Muscle of leg (tissue), 16 donors: Measurements from ENCODE around the gene TLR4. TPM values are rescaled to one million over a fixed set of nuclear protein-coding genes. Genes with fewer than 3 reads are reported as not detected.
A peak's percentile ranks its signal among the peaks of the same experiment; 100 is the strongest.

Experiments used
- DNase-seq: peaks from one replicate; pipeline ENCODE4 v3.0.0; 2013
- H3K27ac ChIP-seq: one replicate; pipeline ENCODE4 v1.5.1; 2013; ENCODE audit warnings: mild to moderate bottlenecking, low read length, control low read depth
- H3K27me3 ChIP-seq: one replicate; pipeline ENCODE4 v1.6.1; 2013; ENCODE audit warnings: low read length; ENCODE audit not compliant: control insufficient read depth, insufficient read depth
- H3K36me3 ChIP-seq: one replicate; pipeline ENCODE4 v1.6.1; 2013; ENCODE audit warnings: low read length; ENCODE audit not compliant: control insufficient read depth, insufficient read depth
- H3K4me1 ChIP-seq: one replicate; pipeline ENCODE4 v1.6.1; 2013; ENCODE audit warnings: low read length; ENCODE audit not compliant: control insufficient read depth, insufficient read depth
- H3K4me3 ChIP-seq: one replicate; pipeline ENCODE4 v1.5.1; 2013; ENCODE audit warnings: low read length, control low read depth
- H3K9me3 ChIP-seq: replicated peaks from 2 replicates; pipeline ENCODE4 v1.6.1; 2013; ENCODE audit warnings: low read depth, low read length; ENCODE audit not compliant: control insufficient read depth
- WGBS: methylation state at CpG from one replicate; pipeline ENCODE4 v1.1.5; 2013; ENCODE audit warnings: missing lambda C conversion rate; ENCODE audit not compliant: insufficient coverage; 5-methylcytosine and 5-hydroxymethylcytosine counted together
- long read RNA-seq, 11 donors: transcript quantifications; one replicate each; lab custom pipeline, GENCODE V29; 2026
- polyA plus RNA-seq, 8 donors: library from polyadenylated mRNA; unstranded; fragments of 120-200 nt; gene quantifications; one replicate each; pipeline versions ENCODE4 v1.2.1 to v1.2.3, GENCODE V29; 2013; ENCODE audit warnings: inconsistent platforms in 1 of 8, low replicate concordance in 1 of 8; ENCODE audit not compliant: insufficient read length in 8 of 8, insufficient read depth in 1 of 8
- total RNA-seq: library from RNA; stranded (reverse); fragments of 120-200 nt; gene quantifications from one replicate; pipeline ENCODE4 v1.2.4, GENCODE V29; 2013

Gene TLR4
- total RNA-seq (13.3 TPM), polyA plus RNA-seq (1 to 10 TPM; 4.2 to 9.0 (median 6.3) TPM)
- long read RNA-seq, donor 1, full-length matches to known transcripts = 1 of 1 reads
- long read RNA-seq, donor 1, partial matches to known transcripts = 0 of 1 reads
- long read RNA-seq, donor 1, other reads (novel, unspliced or antisense) = 0 of 1 reads
- long read RNA-seq, donor 2 = 0 reads
- long read RNA-seq, donor 3, full-length matches to known transcripts = 1 of 1 reads
- long read RNA-seq, donor 3, partial matches to known transcripts = 0 of 1 reads
- long read RNA-seq, donor 3, other reads (novel, unspliced or antisense) = 0 of 1 reads
- long read RNA-seq, donor 4, full-length matches to known transcripts = 4 of 4 reads
- long read RNA-seq, donor 4, partial matches to known transcripts = 0 of 4 reads
- long read RNA-seq, donor 4, other reads (novel, unspliced or antisense) = 0 of 4 reads
- long read RNA-seq, donor 5, full-length matches to known transcripts = 5 of 22 reads
- long read RNA-seq, donor 5, partial matches to known transcripts = 17 of 22 reads
- long read RNA-seq, donor 5, other reads (novel, unspliced or antisense) = 0 of 22 reads
- long read RNA-seq, donor 6 = 0 reads
- long read RNA-seq, donor 7, full-length matches to known transcripts = 1 of 1 reads
- long read RNA-seq, donor 7, partial matches to known transcripts = 0 of 1 reads
- long read RNA-seq, donor 7, other reads (novel, unspliced or antisense) = 0 of 1 reads
- long read RNA-seq, donor 8 = 0 reads
- long read RNA-seq, donor 9, full-length matches to known transcripts = 1 of 1 reads
- long read RNA-seq, donor 9, partial matches to known transcripts = 0 of 1 reads
- long read RNA-seq, donor 9, other reads (novel, unspliced or antisense) = 0 of 1 reads
- long read RNA-seq, donor 10, full-length matches to known transcripts = 2 of 2 reads
- long read RNA-seq, donor 10, partial matches to known transcripts = 0 of 2 reads
- long read RNA-seq, donor 10, other reads (novel, unspliced or antisense) = 0 of 2 reads
- long read RNA-seq, donor 11, full-length matches to known transcripts = 3 of 3 reads
- long read RNA-seq, donor 11, partial matches to known transcripts = 0 of 3 reads
- long read RNA-seq, donor 11, other reads (novel, unspliced or antisense) = 0 of 3 reads

- Histone ChIP-seq H3K9me3 (no peaks in the 10 kb centered on the region), H3K4me1 (no peaks in the 10 kb centered on the region), H3K27me3 (no peaks in the 10 kb centered on the region), H3K27ac (peak within 1 kb of the TSS; percentile 85), H3K36me3 (no peaks in the 10 kb centered on the region), H3K4me3 (peak within 1 kb of the TSS; percentile 36)
- 27% methylated on average over 6 of the region's 13 CpGs for WGBS
- peak; percentile 89 for DNase-seq
Observed at GRCh38 chr9:117704024-117704575, at the start of gene TLR4. Gene TLR4, plus strand, starts transcription at chr9:117704403. Its CDS starts 70 bp downstream, at chr9:117704473.

- no peaks in the 10 kb centered on the region for H3K27me3 ChIP-seq
- H3K36me3 ChIP-seq = no peaks in the 10 kb centered on the region
- H3K4me3 ChIP-seq = no peak overlapping the region
- H3K4me1 ChIP-seq = no peaks in the 10 kb centered on the region
- no peak overlapping the region for H3K27ac ChIP-seq
- DNase-seq = peak; percentile 7
- no peaks in the 10 kb centered on the region for H3K9me3 ChIP-seq
- WGBS = no CpG with 5 or more reads among the region's 2 CpGs
Observed at GRCh38 chr9:117656002-117656401, 48.2 kb upstream of the TLR4 start.

- Histone ChIP-seq H3K4me3 (no peak overlapping the region), H3K36me3 (no peaks in the 10 kb centered on the region), H3K4me1 (no peaks in the 10 kb centered on the region), H3K27me3 (no peaks in the 10 kb centered on the region), H3K9me3 (no peaks in the 10 kb centered on the region), H3K27ac (no peak overlapping the region)
- no peak for DNase-seq
- 55% methylated on average over 1 of the region's 3 CpGs for WGBS
Observed at GRCh38 chr9:117662651-117663050, 41.6 kb upstream of the TLR4 start.

- Histone ChIP-seq H3K4me3 (no peak overlapping the region), H3K9me3 (no peaks in the 10 kb centered on the region), H3K4me1 (no peaks in the 10 kb centered on the region), H3K36me3 (no peaks in the 10 kb centered on the region), H3K27ac (no peak overlapping the region), H3K27me3 (no peaks in the 10 kb centered on the region)
- DNase-seq = no peak
- no CpG with 5 or more reads among the region's 1 CpG for WGBS
Observed at GRCh38 chr9:117664419-117664818, 39.8 kb upstream of the TLR4 start.

GRCh38 chr9:117665601-117666385 is 38.4 kb upstream of the TLR4 start:
- WGBS = no CpG with 5 or more reads among the region's 1 CpG
- no peak for DNase-seq

GRCh38 chr9:117671468-117671867 is 32.7 kb upstream of the TLR4 start:
- no CpG with 5 or more reads among the region's 1 CpG for WGBS
- DNase-seq = no peak
- Histone ChIP-seq H3K4me3 (no peak overlapping the region), H3K36me3 (no peaks in the 10 kb centered on the region), H3K27me3 (no peaks in the 10 kb centered on the region), H3K27ac (no peak overlapping the region), H3K4me1 (no peaks in the 10 kb centered on the region), H3K9me3 (no peaks in the 10 kb centered on the region)

More at GRCh38 chr9:117665601-117666385, 38.4 kb upstream of the TLR4 start:
- Histone ChIP-seq H3K36me3 (no peaks in the 10 kb centered on the region), H3K4me1 (no peaks in the 10 kb centered on the region), H3K27me3 (no peaks in the 10 kb centered on the region), H3K4me3 (no peak overlapping the region), H3K27ac (no peak overlapping the region), H3K9me3 (no peaks in the 10 kb centered on the region)

- Histone ChIP-seq H3K36me3 (no peaks in the 10 kb centered on the region), H3K9me3 (no peaks in the 10 kb centered on the region), H3K27me3 (no peaks in the 10 kb centered on the region), H3K4me1 (no peaks in the 10 kb centered on the region), H3K4me3 (no peak overlapping the region), H3K27ac (no peak overlapping the region)
- WGBS = no CpG with 5 or more reads among the region's 1 CpG
- DNase-seq = no peak
Observed at GRCh38 chr9:117672369-117672768, 31.8 kb upstream of the TLR4 start.

GRCh38 chr9:117677572-117677971 is 26.6 kb upstream of the TLR4 start:
- Histone ChIP-seq H3K4me3 (no peak overlapping the region), H3K4me1 (no peaks in the 10 kb centered on the region), H3K36me3 (no peaks in the 10 kb centered on the region), H3K27ac (no peak overlapping the region), H3K27me3 (no peaks in the 10 kb centered on the region), H3K9me3 (no peaks in the 10 kb centered on the region)
- peak; percentile 41 for DNase-seq

GRCh38 chr9:117678871-117679270 is 25.3 kb upstream of the TLR4 start:
- Histone ChIP-seq H3K27me3 (no peaks in the 10 kb centered on the region), H3K9me3 (no peaks in the 10 kb centered on the region), H3K36me3 (no peaks in the 10 kb centered on the region), H3K4me1 (no peaks in the 10 kb centered on the region), H3K4me3 (no peak overlapping the region), H3K27ac (no peak overlapping the region)
- DNase-seq = peak; percentile 8
- no CpG with 5 or more reads among the region's 1 CpG for WGBS
